GM20000 (cell line): Measurements from ENCODE around the gene CPT1B.

Experiments used
- DNase-seq: peaks from one replicate; pipeline ENCODE4 v3.0.0; 2012; ENCODE audit warnings: low spot score
- TF ChIP-seq, protein P1 (sequence below): IDR thresholded peaks from 2 replicates; pipeline ENCODE4 v1.5.1; 2012; ENCODE audit warnings: mild to moderate bottlenecking, control low read depth; ENCODE audit errors: extremely low read depth, missing control alignments

CPT1B gene

DNA sequence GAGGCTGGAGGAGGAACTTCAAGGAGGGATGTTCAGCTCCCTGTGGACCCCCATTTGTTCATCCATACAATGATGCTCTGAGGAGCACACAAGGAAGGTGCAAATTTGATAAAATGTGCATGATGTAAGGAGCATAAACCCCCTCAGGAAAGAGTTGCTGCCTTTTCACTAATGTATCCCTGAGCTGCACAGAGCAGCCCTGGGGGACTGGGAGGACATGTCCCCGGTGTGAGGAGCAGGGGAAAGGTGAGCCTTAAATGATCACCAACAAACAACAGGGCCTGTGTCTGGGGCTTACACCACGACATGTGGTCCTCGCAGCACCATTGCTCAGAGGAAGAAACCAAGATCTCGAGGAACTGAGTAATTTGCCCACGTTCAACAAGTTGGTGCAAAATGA, 18.9 kb upstream of the CPT1B start:
- DNase-seq = no peak
- TF ChIP-seq, protein P1, sequence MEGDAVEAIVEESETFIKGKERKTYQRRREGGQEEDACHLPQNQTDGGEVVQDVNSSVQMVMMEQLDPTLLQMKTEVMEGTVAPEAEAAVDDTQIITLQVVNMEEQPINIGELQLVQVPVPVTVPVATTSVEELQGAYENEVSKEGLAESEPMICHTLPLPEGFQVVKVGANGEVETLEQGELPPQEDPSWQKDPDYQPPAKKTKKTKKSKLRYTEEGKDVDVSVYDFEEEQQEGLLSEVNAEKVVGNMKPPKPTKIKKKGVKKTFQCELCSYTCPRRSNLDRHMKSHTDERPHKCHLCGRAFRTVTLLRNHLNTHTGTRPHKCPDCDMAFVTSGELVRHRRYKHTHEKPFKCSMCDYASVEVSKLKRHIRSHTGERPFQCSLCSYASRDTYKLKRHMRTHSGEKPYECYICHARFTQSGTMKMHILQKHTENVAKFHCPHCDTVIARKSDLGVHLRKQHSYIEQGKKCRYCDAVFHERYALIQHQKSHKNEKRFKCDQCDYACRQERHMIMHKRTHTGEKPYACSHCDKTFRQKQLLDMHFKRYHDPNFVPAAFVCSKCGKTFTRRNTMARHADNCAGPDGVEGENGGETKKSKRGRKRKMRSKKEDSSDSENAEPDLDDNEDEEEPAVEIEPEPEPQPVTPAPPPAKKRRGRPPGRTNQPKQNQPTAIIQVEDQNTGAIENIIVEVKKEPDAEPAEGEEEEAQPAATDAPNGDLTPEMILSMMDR = no peak

DNA sequence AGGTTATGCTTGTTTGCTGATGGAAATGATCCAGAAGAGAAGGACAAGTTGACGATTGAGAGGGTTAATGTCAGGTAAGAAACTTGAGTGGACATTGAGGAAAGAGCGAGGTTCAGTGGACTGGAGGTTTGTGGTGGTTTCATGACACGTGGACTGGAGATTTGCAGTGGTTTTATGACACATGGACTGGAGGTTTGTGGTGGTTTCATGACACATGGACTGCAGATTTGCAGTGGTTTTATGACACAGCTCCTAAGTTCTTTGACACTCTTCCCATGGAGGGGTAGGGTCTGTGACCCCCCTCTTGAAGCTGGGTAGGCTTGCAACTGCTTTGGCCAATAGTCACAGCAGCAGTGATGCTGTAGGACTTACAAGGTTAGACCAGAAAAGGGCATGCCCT, 17.0 kb upstream of the CPT1B start:
- no peak for DNase-seq
- TF ChIP-seq, protein P1 = no peak

DNA sequence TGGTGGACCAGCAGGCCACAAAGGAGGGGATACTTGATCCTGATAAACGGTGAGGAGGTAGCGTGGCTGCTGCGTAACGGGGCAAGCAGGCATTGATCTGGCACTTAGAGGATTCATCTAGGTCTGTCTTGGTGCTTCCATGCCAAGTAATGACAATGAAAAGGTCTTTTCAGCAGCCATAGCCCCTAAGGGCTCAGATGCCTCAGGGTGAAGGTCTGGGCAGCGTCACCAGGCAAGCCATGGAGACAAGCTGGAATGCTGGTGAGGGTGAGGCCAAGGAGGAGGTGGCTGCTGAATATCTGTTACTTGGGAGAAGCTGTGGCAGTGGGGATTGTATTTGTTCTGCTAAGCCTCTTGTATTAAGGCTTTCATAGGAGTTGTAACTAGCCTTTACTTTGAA, 9.2 kb upstream of the CPT1B start:
- TF ChIP-seq, protein P1 = no peak
- no peak for DNase-seq

DNA sequence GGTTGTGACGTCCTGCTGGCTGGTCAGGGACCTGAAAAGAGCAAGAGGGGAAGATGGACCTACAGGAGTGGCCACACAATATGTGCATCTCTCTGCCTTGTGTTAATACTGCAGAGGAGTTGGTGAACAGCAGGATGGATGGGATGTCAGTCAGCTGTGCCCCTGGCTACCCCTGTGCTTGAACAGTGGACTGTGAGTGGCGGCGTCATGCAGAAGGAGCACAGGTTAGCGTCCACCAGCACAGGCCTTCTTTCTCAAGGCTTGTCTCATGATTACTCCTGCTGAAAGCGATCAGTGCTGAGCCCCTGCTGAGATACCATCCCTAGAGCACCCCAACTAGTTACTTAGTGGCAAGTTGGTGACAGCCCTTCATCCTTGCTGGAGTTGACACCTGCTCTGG, 8.2 kb upstream of the CPT1B start:
- DNase-seq = no peak

DNA sequence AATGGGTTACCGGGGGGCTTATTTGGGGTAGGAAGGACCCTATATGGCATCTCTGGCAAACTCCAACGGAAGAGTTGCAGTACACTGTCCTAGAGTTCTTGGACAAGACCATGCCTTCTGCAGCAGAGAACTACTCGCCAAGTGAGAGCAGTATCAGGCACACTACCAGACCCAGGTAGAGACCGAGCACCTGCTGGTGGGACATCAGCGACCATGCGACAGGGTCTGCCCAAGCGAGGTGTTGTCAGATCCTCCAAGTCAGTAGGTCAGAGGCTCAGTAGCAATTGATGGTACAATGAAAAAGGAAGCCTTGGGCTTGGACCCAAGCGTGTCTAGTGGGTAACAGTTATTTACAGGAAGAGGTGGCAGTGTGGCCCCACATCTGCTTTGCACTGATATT, 7.6 kb upstream of the CPT1B start:
- DNase-seq = no peak
- TF ChIP-seq, protein P1 = no peak

More for the DNA sequence above, 8.2 kb upstream of the CPT1B start:
- TF ChIP-seq, protein P1 = no peak

DNA sequence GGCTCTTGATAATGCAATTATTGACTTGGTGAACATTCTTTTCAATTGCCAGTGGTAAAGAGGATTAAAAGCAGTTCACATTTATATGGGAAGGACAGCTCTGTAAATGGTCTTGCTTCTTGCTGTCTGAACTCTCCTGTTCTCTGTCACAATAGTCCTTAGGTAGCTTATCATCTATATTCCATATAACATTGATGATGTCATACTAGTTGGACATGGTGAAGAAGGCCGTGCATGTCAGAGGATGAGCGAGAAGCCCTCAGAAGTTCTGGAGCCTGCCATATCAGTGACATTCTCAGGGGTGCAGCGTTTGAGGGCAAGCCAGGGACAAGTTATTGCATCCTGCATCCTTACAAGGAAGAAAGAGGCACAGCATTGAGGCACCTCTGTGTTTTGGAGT, 7.0 kb upstream of the CPT1B start:
- TF ChIP-seq, protein P1 = no peak
- DNase-seq = no peak

DNA sequence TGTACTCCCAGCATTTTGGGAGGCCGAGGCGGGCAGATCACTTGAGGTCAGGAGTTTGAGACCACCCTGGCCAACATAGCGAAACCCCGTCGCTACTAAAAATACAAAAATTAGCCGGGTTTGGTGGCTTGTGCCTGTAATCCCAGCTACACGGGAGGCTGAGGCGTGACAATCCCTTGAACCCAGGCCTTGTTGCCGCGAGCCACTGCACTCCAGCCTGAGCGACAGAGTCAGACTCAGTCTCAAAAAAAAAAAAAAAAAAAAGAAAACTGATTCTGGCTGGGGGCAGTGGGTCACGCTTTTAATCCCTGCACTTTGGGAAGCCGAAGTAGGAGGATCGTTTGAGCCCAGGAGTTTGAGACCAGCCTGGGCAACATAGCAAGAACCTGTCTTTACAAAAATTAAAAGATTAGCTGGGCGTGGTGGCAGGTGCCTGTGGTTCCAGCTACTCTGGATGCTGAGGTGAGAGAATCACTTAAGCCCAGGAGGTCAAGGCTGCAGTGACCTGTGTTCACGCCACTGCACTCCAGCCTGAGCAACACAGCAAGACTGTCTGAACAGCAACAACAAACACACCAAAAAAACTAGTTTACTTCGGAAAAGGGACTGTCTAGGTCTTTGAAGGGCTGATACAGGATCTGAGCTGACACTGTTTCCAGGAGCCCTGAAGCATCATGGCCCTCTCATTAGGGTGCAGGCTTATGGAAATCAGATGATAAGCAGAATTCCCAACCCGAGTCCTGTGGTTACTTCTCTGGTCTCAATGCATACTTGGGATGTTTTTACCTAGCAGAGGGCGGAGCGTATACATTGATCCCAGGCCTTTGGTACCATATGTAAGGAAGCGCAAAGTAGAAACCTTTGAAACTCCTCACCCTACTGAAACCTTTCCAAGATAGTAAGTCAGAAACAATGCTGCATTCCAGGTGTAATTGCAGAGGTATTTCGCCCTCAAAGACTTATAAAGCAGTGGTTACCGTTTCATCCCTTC, 6.2 kb upstream of the CPT1B start:
- TF ChIP-seq, protein P1 = no peak

More for the DNA sequence above, 6.2 kb upstream of the CPT1B start:
- DNase-seq = no peak
